ENCODE data around the gene MED27. TPM values are rescaled to one million over a fixed set of nuclear protein-coding genes. Genes with fewer than 3 reads are reported as not detected.

MED27 gene
- total RNA-seq, 2 donors from 2014 or later = 17.8 to 24.5 TPM

GRCh38 chr9:131856105-131856504 lies 223.6 kb downstream of the MED27 start:
- DNase-seq (ENCODE audit: low spot score) = no peak
- intact Hi-C loops (cut with DNase I) = loop anchor here in 1 of 2 donors (10.0 kb wide), 1 partner anchor 1241 kb away; no protein-coding TSS in a partner anchor

GRCh38 chr9:131854896-131855613 lies 224.6 kb downstream of the MED27 start:
- intact Hi-C loops (cut with DNase I) = loop anchor here in 1 of 2 donors (10.0 kb wide), 1 partner anchor 1240 kb away; no protein-coding TSS in a partner anchor
- no peak for DNase-seq (ENCODE audit: low spot score)

DNA sequence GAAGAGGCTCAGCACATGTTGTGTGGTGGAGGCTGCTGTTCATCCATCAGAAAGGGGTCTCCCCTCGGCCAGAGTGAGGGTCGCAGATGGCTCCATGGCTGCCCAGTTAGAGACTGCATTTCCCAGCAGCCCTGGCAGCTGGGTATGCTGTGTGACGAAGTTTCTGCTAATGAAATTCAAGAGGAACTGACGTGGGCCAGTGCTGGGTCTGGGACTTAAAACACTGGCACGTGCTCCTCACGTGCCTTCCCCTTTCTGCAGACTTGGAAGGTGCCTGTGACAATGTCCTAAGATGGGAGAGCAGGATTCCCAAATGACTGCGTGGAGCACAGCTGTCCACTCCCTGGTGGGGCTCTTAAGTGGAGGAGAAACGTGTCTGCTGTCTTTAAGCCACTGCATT lies 225.3 kb downstream of the MED27 start:
- peak; percentile 73 for DNase-seq (ENCODE audit: low spot score)
- intact Hi-C loops (cut with DNase I) = loop anchor here in 1 of 2 donors (10.0 kb wide), 1 partner anchor 1240 kb away; no protein-coding TSS in a partner anchor

DNA sequence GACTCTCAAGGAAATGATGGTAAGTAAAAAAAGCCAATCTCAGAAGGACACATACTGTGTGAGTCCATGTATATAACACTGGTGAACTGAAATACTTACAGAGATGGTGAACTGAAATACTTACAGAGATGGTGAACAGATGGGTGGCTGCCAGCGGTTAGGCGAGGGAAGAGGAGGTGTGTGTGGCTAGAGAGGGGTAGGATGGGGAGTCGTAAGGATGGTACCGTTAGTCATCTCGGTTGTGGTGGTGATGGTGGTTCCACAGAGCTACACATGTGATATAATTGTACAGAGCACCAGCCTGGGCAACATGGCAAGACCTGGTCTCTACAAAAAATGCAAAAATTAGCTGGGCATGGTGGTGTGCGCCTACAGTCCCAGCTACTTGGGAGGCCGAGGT lies 226.2 kb downstream of the MED27 start:
- DNase-seq (ENCODE audit: low spot score) = no peak
- intact Hi-C loops (cut with DNase I) = loop anchor here in 1 of 2 donors (1.0 to 10.0 kb wide), 2 partner anchors 37 to 1239 kb away; no protein-coding TSS in a partner anchor

DNA sequence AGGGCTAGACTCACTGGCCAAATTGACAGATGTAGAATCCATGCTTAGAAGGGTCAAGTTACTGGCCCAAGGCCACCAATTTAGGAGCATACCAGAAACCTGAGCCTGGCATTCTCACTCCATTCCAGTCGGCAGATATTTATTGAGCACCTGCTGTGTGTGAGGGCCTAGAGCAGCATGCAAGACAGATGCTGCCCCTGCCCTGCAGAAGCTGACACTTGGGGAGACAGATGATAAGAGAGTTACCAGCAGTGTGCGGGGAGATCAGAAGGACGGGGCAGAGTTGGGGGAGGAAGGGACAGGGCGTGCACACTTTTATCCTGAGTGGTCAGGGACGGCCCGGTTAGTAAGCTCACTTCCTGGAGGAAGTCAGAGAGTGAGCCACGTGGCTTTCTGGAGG lies 228.3 kb downstream of the MED27 start:
- DNase-seq (ENCODE audit: low spot score) = no peak
- intact Hi-C loops (cut with DNase I) = loop anchor here in 1 of 2 donors (10.0 kb wide), 1 partner anchor 1237 kb away; no protein-coding TSS in a partner anchor

GRCh38 chr9:131849391-131849790 lies 230.3 kb downstream of the MED27 start:
- no peak for DNase-seq (ENCODE audit: low spot score)
- intact Hi-C loops (cut with DNase I) = no loop called here

DNA sequence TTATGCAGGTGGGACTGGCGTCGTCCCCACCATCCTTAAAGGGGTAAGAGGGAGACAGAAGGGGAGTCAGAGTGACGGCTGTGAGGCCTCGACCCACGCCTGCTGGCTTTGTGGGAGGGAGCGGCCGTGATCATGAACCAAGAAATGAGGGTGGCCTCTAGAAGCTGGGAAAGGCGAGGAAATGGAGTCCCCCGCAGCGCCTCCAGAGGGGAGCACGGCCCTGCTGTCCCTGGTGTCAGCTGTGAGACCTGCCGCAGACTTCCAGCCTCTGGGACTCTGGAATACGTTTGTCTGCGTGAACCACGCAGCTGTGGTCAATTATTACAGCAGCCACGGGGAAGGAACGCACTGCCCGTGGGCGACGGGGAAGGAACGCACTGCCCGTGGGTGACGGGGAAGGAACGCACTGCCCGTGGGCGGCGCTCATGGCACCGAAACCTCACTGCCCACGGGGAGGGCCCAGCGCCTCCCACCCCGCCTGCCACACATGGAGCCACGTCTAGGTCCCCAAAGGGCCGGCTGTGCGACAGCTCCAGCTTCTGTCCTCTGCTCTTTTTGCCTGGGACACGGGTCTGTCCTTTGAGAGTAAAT lies 231.0 kb downstream of the MED27 start:
- intact Hi-C loops (cut with DNase I) = no loop called here

DNA sequence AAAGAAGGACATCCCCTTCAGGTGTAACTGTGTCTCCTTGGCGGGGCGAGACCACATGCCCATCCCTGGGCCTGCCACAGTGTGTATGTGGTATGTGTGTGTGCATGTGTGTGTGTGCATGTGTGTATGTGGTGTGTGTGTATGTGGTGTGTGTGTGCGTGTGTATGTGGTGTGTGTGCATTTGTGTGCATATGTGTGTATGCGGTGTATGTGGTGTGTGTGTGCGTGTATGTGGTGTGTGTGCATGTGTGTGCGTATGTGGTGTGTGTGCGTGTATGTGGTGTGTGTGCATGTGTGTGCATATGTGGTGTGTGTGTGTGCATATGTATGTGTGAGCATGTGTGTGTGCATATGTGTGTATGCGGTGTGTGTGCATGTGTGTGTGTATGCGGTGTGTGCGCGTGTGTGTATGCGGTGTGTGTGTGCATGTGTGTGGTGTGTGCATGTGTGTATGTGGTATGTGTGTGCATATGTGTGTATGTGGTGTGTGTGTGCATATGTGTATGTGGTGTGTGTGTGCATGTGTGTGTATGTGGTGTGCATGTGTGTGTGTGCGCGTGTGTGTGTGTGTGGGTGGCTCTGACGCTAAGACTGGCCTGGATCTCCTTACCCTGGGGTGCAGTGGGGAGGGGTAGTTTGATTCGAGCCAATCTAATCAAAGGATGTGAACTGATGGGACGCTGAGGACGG lies 231.9 kb downstream of the MED27 start:
- intact Hi-C loops (cut with DNase I) = no loop called here
- DNase-seq (ENCODE audit: low spot score) = no peak

More for the DNA sequence above, 231.0 kb downstream of the MED27 start:
- DNase-seq (ENCODE audit: low spot score) = no peak

GRCh38 chr9:131845305-131846298 lies 234.1 kb downstream of the MED27 start:
- intact Hi-C loops (cut with DNase I) = no loop called here
- no peak for DNase-seq (ENCODE audit: low spot score)

DNA sequence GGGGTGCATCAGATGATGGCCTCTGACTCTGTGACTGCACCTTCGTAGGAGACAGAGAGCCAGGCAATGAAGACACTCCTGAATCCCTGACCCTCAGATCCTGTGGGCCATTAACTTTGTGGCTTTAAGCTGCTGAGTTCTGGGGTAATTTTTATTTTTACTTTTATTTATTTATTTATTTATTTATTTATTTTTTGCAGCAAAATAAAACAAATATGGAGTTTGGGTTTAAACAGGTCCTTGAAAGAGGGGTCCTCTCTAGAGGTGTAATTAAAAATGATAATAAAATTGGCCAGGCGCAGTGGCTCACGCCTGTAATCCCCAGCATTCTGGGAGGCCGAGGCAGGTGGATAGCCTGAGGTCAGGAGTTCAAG lies 234.9 kb downstream of the MED27 start:
- intact Hi-C loops (cut with DNase I) = no loop called here
- DNase-seq (ENCODE audit: low spot score) = no peak

GRCh38 chr9:131843989-131844744 lies 235.5 kb downstream of the MED27 start:
- peak; percentile 76 for DNase-seq (ENCODE audit: low spot score)
- intact Hi-C loops (cut with DNase I) = no loop called here

DNA sequence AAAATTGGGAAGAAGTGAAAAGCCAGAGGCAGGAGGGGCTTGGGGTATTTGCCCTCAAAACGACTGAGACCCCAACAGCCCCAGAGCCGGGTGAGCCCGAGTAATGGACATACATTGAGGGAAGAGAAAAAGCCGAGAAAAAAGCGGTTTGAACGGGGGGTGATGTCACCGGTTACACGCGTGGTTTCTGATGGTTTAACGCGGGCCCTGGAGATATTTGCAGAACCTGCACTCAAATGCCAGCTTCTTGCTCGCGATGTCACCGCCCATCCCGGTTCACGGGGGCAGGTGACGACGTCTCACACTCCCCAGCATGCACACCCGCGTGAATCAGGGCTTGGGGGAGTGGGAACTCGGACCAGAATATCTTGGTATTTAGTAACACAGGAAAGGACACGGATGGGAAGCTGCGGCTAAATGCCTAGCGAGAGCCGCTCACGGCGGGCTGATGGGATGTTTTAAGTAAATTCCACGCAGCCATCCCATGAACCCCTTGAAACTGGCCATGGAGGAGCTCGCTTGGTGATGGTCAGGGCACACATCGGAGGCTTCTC lies 237.8 kb downstream of the MED27 start:
- peak; percentile 42 for DNase-seq (ENCODE audit: low spot score)
- intact Hi-C loops (cut with DNase I) = no loop called here

GRCh38 chr9:131840751-131841702 lies 238.6 kb downstream of the MED27 start:
- DNase-seq (ENCODE audit: low spot score) = peak; percentile 55
- intact Hi-C loops (cut with DNase I) = no loop called here

DNA sequence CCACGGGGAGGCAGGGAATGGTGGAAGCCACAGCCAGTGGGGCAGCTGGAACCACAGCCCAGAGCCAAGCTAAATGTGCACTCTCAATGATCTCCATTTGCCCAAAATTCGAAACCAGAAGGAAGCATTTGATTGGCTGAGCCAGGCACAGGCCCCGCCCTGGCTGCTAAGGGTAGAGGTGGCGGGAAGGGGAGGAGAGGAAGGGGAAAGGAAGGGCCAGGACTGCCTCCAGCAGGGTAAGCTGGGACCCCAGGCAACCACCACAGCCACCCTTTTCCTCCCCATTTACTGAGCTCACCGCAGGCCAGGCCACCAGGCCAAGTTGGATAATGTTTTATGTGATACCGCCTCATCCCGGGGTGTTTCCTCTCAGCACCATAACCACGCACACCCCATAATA lies 239.4 kb downstream of the MED27 start:
- peak; percentile 60 for DNase-seq (ENCODE audit: low spot score)
- intact Hi-C loops (cut with DNase I) = no loop called here

DNA sequence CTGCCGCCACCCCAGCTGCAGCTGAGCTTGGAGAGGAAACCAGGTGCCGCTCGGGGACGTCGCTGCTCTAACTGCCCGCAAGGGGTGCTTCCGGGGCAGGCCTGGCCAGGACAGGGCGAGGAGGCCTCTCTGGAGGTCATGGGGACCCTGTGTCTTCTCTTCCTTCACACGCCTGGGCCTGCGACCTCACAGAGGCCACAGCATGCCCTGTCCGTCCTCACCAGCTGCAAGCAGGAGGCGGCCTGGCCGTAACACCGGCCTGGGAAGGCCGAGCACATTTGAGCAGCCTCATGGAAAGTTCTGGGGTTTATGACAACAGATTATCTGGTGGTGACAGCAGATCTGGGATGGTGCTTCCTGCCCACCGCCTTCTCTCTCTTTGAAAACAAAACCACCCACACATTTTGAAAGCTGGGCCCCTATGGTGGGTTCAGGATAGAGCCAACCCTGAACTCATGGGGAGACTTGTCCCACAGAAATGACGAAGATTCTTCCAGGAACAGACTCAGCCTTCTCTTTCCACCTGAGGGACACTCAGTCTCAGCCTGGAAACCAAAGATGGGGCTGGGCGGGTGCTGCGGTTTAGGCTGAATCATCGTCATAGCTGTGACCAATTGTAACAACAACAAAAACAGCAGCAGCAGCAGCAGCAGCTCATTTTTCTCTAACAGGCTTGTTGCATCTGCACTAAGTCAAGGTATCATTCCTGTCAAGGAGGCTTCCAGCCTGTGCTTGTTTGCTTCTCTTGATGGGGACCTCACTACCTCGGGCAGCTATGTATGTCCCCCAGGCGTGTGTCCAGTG lies 240.2 kb downstream of the MED27 start:
- DNase-seq (ENCODE audit: low spot score) = peak; percentile 76
- intact Hi-C loops (cut with DNase I) = loop anchor here in 1 of 2 donors (1.0 kb wide), 1 partner anchor 392 kb away; no protein-coding TSS in a partner anchor
